Epidermal melanocyte (primary cell): ENCODE measurements around the gene WASF2.
"Not testable (repeated sequence)": the region's sequence is repeated elsewhere in the genome, so short reads cannot be mapped to it uniquely, and the experiment has no call there.

Experiments used
- DNase-seq: peaks from one replicate; pipeline ENCODE4 v3.0.0; 2011; ENCODE audit warnings: low spot score; ENCODE audit not compliant: insufficient read length

WASF2 gene

DNA sequence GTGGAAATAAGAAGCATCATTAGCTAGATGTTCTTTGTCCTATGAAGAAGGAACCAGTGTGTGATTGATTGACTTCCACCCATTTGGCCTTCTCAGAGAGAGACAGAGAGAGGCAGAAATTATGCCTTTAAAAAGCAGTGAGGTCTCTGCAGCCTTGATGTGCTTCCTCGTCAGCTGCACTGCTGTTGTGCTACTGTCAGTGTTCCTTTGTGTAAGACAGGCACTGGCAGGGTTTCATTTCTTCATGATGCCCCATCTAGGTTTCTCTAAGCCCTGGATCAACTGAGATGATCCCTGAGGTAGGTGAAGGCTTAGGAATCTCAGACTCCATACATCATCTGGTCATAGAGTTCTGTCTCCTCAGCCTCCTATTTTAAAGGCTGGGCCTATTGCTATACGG, 62.6 kb downstream of the WASF2 start:
- no peak for DNase-seq

DNA sequence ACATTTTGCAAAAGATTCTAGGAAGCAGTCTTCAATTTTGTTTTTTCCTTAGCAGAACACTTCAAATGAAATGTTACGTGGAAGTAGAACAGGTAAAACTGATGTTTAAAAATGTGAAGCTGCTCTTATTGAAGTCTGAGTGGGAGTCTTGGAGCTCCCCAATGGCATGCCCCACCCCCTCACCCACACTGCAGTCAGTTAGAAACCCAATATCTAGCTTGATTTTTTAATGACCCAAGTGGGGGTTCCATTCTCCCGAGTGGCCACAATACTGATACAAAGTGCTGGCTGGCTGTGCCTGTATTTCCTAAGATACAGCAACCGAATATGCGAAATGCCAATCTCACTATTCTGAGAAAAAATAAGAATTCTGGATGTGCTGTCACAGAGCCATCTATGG, 66.3 kb downstream of the WASF2 start:
- no peak for DNase-seq

DNA sequence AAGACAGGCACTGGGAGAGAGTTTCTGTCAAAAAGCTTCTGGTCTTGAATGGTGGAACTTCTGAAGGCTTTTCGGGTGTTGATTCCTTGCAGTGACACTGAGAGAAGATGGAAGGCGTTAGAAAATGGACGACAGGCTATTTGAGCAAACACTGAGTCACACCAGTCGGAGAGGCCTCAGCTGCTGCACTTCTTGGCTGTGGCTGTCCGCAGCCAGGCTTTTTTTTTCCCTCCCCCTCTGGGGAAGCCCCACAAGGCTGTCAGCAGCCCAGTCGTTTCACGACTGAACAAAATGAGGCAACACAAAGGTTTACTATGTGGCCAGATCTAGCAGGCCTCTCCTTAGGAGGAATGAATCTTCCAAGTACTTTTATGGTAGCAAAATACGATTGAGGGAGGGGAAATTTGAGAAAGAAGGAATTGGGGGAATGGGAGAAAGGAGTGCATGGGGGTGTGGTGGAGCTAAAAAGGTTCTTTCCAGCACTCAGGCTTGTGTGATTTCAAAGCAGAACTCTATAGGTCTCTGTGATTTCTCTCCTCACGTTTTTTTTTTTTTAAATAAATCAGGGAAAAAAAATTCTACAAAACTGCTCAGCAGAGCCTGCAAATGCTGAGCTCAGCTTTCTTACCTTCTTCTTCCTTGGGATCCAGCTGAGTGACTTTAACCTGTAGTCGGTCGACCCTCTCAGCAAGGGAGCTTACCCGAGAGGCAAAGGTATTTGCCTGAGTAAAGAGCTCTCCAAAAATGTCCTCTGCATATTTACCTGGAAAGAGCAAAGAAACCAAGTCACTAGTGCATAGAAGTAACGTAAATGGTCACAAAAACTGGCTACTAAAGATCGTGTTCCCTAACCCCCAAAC, 71.4 kb downstream of the WASF2 start:
- DNase-seq: peak; percentile 68

DNA sequence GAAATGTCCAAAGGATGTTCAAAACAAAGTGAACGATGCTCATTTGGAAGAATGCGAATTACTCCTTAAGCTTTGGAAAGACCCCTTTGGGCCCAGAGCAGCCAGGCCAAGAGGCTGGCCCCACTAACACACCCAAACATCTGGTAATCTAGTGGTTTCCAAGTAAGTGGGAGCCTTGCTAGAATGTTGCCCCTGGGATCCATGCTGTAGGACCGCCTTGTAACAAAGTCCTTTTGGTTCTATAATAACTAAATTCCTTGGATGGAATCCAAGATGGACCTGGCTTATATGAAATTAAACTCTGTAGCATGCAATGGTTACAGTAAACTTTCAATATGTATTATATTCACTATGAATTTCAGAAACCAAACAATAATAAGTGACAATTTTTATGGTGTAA, 72.3 kb downstream of the WASF2 start:
- no peak for DNase-seq

DNA sequence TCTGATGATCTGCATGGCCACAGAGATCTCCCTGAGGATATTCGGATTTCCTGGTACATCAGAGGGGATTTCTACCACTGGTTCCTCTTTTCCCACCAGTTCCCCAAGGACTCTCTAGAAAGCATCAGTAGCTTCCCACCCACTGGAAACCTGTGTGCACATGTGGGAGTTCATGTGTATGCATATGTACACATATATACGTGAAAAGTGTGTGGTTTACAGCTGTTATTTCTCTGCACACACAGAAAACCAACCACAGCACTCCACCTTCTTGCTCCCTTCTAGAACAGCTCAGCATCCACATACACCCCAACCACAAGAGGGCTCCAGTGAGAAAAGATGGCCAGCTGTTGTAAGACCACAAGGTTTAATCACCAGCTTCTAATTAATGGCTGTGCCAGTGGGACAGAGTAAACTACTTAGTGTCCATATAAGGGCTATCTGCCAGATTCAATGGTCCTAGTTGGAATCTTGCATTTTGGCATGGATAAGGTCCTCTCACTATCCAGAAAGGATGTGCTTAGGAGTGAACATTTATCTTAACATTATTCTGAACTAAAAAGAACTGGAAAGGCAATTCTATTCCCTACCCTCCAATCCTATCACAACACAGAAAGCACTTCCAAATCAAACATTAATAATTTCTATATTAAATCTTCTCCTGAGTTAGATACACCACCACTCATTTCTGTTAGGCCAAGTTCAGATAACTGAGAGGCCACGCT, 73.4 kb downstream of the WASF2 start:
- no peak for DNase-seq

DNA sequence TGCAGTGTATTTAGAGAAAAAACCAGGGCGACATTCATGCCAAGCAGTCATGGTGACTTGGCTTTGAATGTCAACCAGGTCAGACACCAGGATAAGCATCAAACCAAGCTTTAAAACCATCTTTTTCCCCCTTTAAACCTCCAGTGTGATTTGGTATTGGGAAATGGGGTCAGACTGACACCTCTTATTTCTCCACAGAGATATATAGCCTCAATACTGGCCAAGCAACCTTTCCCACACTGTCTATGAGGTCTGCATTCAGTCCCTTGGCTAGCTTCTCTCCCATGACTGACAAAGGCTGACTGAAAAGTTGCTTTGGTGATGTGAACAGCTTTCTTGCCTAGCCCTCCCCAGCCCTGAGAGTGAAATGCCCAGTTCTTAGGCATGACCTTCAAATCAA, 75.9 kb downstream of the WASF2 start:
- DNase-seq: no peak

DNA sequence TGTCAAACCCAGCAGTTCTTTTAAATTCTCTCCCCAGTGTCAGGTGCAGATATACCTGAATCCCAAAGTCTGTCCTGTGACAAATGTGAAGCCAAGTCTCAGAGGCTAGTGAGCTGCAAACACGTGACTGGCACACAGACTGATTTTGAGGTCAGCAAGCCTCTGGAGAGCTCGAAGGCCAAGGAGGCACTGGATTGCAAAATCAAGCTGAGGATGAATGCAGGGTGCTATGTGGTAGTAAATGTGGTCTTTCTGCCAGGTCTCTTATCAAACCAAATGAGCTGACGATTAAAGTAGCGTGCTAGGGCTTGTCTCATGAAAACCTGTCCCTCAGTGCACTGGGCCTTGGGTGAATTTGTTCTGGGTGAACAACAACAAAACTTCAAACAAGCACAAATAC, 77.0 kb downstream of the WASF2 start:
- no peak for DNase-seq

- DNase-seq: no peak
Observed at GRCh38 chr1:27412502-27412901, 77.5 kb downstream of the WASF2 start.

GRCh38 chr1:27410709-27411108, 79.3 kb downstream of the WASF2 start:
- no peak for DNase-seq

DNA sequence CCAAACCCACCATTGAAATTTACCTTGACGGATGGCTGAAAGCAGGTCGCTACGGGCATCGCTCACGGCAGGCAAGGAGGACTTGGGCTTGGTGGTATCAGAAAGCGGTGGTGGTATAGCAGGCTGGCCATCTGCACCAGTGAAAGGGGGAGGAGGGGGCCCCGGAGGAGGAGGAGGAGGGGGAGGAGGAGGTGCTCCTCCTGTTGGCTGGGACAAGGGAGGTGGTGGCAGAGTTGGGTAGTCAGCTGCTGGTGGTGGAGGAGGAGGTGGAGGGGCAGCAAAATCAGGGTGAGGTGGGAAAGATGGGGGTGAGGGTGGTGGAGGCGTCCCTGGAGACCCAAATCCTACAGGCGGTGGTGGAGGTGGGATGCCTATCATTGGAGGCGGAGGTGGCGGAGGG, 80.3 kb downstream of the WASF2 start:
- DNase-seq: no peak

- DNase-seq: no peak
Observed at GRCh38 chr1:27408151-27408550, 81.8 kb downstream of the WASF2 start.

DNA sequence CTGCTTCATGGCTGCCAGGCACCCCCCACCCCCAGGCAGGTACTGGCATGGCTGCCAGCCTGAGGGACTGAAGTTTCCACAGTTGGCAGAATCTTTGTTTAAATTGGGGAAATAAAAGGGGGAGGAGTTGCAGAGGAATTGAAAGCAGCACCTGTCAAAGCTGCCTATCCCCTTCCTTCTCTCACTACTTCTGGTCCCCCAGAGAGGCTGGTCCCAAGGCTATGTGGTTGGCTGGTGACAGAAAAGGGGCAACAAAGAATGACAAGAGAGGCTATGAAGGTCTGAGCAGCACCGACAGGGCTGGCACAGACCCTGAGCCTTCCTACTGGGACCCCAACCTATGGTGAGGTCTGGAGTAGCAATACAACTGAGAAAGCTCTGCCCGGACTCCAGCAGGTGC, 83.2 kb downstream of the WASF2 start:
- DNase-seq: not testable (repeated sequence)

DNA sequence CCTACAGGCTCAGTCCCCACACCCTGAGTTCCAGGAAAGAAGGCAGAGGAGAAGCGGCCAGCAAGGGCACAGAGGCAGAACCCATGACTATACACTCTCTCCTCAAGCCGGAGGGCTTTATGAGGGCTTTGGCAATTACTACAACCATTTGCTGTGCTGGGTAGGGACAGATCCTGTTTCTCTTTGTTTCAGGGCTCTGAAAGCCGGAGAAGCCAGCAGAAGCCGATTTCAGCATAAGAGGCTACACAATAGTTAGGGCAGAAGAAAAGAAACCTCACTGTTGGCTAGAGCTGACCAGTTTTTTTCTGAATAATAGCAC, 83.6 kb downstream of the WASF2 start:
- DNase-seq: no peak

GRCh38 chr1:27405598-27406361, 84.2 kb downstream of the WASF2 start:
- not testable (repeated sequence) for DNase-seq

- DNase-seq: no peak
Observed at GRCh38 chr1:27405074-27405473, 84.9 kb downstream of the WASF2 start.

- no peak for DNase-seq
Observed at GRCh38 chr1:27403931-27404330, 86.0 kb downstream of the WASF2 start.

DNA sequence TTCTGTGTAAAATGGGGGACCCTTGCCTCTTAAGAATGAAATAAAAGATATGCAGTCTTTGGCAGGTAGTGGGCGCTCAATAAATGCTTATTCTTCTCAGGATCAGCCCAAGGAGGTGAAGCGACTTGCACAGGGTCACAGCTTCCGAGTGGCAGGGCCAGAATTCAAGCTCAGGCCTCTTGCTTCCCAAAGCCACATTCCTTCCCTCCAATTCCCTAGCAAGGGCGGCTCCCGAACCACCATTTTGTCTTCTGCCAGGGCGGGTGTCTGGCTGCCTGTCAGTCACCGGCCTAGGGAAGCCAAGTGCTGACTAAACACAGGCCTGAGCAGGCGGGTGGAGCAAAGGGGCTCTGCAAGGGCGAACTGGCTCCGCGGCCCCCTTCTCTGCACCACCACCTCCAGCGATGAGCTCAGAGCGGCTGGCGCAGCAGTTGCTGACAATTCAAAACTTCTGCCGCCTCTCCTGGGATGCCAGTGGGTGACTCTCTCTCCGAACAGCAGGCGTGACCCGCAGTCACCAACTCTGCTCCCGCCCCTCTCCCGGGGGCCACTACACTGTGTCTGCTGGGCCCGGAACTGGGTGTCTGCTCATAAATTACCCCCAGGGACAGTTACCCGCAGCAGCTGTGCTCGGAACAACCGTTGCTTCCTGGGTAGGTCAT, 86.8 kb downstream of the WASF2 start:
- DNase-seq: no peak

DNA sequence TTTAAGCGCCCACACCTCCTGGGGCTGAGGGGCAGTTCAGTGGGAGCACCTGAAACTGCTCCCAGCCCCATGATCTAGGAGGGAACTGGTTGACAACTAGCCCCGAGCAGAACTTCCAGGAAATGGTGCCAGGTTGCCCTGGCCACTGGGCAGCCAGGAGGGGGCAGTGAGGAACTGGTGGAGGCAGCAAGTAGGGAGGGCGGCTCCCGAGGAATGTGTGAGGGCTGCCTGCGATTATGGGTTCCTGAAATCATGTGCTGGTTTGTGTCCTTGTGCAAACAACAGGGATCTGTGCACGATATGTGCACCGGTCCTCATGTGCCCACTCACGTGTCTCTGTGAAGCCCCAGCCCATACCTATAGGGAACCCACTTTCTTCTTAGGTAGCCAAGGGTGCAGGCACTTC, 87.6 kb downstream of the WASF2 start:
- peak; percentile 64 for DNase-seq

DNA sequence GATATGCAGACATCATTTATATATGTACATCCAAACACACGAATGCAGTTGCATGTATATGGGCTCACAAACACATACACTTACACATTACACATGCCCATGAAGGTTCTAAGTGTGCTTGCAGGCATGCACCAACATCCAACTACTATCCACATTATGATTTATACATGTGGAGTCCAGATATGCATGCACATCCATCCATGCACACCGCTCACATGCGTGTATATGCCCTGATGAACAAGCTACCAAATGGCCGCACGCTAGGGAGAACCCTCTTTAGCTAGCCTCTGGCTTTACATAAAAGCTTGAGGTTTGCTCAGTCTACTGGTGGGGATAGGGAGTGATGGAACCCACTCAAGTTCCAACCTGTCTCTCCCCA, 89.0 kb downstream of the WASF2 start:
- no peak for DNase-seq

DNA sequence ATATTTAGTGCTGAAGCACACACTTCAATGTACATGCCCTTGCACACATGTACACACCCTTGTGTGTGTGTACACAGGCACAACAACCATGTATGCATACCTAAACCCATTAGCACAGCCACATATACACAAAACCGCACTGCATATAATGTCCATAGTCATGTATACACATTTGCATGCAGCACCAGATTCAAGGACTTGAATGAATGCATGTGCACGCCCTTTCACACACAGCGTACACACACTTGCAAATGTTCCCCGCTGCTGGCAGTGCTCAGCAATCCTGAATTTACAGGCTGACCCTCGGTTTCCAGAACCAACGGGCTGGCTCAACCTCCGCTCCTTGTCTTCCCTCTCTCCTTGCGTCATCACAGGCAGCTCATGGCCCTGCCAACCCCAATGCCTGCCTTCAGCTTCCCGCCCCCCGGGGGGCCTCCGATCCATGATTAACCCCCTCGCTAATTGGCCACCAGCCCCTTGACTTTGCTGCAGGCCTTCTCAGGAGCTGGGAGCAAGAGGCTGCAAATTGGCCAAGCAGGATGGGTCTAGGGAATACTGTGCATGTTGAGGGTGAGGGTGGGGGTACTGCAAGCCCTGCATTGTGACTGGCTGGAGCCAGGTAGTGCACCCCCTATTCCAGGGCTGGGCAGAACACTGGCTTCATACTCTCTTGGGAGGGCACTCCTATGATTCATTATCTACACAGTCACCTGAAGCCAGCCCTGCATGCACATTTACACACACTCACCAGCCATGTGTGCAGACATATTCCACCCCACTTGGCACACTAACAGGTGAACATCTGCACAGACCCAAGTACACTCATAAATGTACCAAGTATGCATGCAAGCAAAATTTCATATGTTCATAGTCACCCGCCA, 89.6 kb downstream of the WASF2 start:
- no peak for DNase-seq
